Cardiac fibroblast (primary cell): ENCODE results near the gene LYRM1.
A peak's percentile ranks its signal among the peaks of the same experiment; 100 is the strongest.

ENCODE experiments used
- DNase-seq, 2 donors: peaks; one replicate each; pipeline versions ENCODE4 v3.0.0 to v3.0.0-alpha.2; 2010; ENCODE audit warnings: low read depth in 2 of 2
- H3K4me3 ChIP-seq, 2 donors: replicated peaks in 1 of 2; 1 replicate in 1 of 2; 2 replicates in 1 of 2; pipeline ENCODE4 v1.5.1; 2011; ENCODE audit warnings: low read depth in 2 of 2, low read length in 2 of 2, mild to moderate bottlenecking in 2 of 2, moderate library complexity in 1 of 2
- TF ChIP-seq, protein P1 (sequence below): IDR thresholded peaks from one replicate; pipeline ENCODE4 v1.5.1; 2011; ENCODE audit warnings: low read depth, mild to moderate bottlenecking, low read length, inconsistent platforms

The LYRM1 gene

DNA sequence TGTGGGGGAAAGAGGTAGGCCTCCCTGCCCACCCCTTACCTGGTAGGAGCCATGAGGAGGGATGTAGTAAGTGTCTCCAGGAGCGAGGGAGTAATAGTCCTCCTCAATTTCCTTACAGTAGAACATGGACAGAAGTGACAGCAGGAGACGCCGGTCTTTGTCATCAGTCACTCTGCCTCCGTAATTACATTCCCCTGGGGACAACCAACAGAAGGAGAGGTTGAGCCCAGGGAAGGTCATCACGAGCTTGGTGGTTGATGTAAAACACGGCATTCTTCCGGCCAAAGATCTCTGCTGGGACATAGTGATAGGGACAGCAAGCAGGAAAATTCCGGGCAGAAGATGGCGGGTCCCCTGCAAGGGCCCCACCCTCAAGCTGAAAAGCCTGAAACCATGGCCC is 47.9 kb downstream of the LYRM1 start:
- TF ChIP-seq, protein P1, sequence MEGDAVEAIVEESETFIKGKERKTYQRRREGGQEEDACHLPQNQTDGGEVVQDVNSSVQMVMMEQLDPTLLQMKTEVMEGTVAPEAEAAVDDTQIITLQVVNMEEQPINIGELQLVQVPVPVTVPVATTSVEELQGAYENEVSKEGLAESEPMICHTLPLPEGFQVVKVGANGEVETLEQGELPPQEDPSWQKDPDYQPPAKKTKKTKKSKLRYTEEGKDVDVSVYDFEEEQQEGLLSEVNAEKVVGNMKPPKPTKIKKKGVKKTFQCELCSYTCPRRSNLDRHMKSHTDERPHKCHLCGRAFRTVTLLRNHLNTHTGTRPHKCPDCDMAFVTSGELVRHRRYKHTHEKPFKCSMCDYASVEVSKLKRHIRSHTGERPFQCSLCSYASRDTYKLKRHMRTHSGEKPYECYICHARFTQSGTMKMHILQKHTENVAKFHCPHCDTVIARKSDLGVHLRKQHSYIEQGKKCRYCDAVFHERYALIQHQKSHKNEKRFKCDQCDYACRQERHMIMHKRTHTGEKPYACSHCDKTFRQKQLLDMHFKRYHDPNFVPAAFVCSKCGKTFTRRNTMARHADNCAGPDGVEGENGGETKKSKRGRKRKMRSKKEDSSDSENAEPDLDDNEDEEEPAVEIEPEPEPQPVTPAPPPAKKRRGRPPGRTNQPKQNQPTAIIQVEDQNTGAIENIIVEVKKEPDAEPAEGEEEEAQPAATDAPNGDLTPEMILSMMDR: no peak
- H3K4me3 ChIP-seq: no peak overlapping the region
- DNase-seq: no peak

DNA sequence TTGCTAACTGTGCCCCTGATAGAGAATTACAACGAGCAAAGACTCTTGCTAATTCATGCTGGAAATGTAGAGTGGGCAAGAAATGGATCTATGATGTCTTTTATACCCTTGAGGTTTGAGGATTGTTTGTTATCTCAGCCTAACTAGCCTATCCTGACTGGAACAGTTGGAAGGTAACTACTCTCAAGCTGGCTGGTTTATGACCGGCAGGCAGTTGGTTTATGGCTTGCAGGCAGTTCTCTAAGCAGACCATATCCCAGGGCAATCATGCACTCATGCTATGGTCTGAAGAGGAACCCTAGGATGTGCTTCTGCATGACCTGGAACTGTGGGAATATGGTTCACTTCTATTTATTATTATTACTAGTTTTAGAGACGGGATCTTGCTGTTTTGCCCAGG is 49.1 kb downstream of the LYRM1 start:
- no peak for DNase-seq
- TF ChIP-seq, protein P1: no peak
- no peak overlapping the region for H3K4me3 ChIP-seq

DNA sequence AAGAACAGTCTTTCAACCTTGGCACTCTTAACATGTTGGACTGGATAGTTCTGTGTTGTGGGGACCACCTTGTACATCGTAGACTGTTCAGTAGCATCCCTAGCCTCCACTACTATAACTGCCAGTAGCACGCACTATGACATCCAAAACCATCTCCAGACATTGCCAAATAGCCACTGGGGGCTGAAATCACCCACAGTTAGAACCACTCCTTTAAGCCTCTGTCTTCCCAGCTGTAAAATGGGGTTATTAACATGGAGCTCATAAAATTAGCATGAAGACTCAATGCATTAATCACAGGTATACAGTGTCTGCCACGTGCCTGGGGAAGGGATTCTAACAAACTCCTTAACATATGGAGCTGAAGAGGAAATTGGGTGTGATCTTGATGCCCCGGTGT is 49.7 kb downstream of the LYRM1 start:
- no peak overlapping the region for H3K4me3 ChIP-seq
- DNase-seq: no peak
- TF ChIP-seq, protein P1: no peak

DNA sequence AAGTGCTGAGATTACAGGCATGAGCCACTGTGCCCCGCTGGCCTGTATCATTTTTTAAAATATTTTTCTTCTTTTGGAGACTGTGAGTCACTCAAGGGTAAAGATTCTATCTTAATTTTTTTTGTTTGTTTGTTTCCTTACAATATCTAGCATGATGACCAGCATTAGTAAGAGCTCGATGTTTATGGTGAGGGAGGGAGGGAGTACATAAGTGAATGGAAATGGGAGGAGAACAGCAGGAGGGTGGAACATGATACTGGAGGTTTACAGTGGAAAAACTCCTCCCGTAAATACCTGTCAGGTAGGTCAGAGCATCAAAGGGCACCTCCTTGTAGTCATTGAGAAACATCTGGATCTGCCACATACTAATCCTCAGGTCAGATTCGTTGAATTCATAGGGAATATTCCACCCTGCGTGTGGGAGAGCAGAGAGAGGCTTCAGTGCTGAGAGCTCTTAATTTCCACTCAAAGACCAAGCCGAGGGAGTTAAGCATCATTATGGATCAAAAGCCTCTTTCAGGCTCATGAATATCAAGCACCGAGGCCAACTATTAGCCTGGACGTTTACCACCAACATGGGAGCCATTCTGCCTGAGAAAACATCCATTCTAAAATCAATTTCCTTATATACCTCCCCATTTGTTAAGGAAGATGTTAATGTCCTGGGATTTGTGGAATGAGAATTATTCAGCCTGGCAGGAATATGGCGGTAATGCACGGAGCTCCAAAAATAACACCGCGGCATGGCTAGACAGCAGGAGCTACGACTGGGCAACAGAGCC is 51.8 kb downstream of the LYRM1 start:
- DNase-seq: no peak
- TF ChIP-seq, protein P1: no peak

DNA sequence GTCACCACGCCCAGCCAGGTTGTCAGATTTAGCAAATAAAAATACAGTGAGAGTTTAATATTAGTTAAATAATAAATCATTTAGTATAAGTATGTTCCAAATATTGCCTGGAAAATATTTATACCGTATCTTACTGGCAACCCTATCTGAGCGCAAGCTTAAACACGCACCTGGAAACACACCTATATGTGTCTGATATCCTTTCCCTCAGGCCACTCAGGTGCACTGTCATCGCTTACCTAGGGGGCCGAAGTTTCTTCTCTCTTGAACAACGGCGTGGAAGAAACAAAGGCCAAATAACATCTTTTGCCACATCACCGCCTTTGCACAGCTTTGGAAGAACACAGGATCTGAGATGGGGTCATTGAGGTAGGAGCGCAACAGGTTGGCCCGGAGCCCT is 54.0 kb downstream of the LYRM1 start:
- no peak overlapping the region for H3K4me3 ChIP-seq
- no peak for DNase-seq
- TF ChIP-seq, protein P1: no peak

More for the DNA sequence above, 51.8 kb downstream of the LYRM1 start:
- no peak overlapping the region for H3K4me3 ChIP-seq

DNA sequence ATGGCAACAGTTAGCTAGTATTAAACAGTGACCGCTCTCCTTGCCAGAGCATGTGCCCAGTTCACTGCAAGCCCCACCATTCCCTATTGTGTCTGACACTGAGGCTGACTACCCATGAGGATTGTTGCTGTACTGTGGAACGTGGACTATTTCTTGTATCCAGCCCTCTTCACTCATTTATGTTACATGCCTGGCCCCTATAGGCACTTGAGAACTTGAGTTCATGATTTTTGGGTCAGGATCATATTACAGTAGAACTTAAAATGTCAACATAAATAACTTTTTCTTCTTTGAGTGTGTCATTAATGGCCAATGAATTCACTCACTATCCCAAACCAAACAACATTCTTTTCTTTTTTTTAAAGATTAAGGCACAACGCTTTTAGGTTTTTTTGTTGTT is 55.7 kb downstream of the LYRM1 start:
- no peak overlapping the region for H3K4me3 ChIP-seq
- DNase-seq: peak; percentile 46 to 55
- TF ChIP-seq, protein P1: no peak

DNA sequence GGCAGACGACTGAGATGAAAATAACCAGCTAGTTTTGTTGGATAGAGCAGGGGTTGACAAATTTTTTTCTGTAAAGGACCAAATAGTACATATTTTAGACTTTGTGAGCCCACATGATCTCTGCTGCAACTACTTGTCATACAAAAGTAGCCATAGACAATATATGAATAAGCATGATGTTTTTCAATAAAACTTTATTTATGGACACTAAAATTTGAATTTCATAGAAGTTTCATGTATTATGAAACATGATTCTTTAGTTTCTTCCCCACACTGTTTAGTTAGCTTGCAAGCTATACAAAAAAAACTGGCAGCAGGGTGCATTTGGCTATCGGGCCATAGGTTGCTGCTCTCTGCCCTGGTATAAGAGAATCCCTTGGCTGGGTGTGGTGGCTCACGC is 56.6 kb downstream of the LYRM1 start:
- no peak for DNase-seq
- TF ChIP-seq, protein P1: no peak
- H3K4me3 ChIP-seq: no peak overlapping the region
